Progenitor cell of endocrine pancreas (in vitro differentiated cells): ENCODE data around the gene F10. TPM values are rescaled to one million over a fixed set of nuclear protein-coding genes. Genes with fewer than 3 reads are reported as not detected.

Experiments used
- DNase-seq: peaks from one replicate; pipeline ENCODE4 v3.0.0; 2021; ENCODE audit warnings: low spot score; ENCODE audit not compliant: unreplicated experiment
- H3K27ac Mint-ChIP-seq: 2 replicates; pipeline ENCODE4 v1.8.0; 2021; ENCODE audit warnings: mild to moderate bottlenecking, moderate library complexity, mixed read lengths
- H3K27me3 Mint-ChIP-seq: 2 replicates; pipeline ENCODE4 v1.8.0; 2021; ENCODE audit warnings: mixed read lengths
- H3K36me3 Mint-ChIP-seq: 2 replicates; pipeline ENCODE4 v1.8.0; 2022; ENCODE audit warnings: mixed read lengths; ENCODE audit not compliant: insufficient read depth
- H3K4me1 Mint-ChIP-seq: 2 replicates; pipeline ENCODE4 v1.8.0; 2021; ENCODE audit warnings: low read depth, mixed read lengths
- H3K4me3 Mint-ChIP-seq: 2 replicates; pipeline ENCODE4 v1.8.0; 2021; ENCODE audit warnings: low read depth, mild to moderate bottlenecking, moderate library complexity, mixed read lengths
- H3K9me3 Mint-ChIP-seq: 2 replicates; pipeline ENCODE4 v1.8.0; 2021; ENCODE audit warnings: low read depth, mixed read lengths
- total RNA-seq: library from RNA; stranded (reverse); gene quantifications from 2 replicates; pipeline ENCODE4 v1.2.1, GENCODE V29; 2021
- TF ChIP-seq, protein P1 (sequence below): fragments of 200-600 bp; sonication (generic); IDR thresholded peaks from one replicate; pipeline ENCODE4 v1.5.0; 2021; ENCODE audit warnings: antibody characterized with exemption, mild to moderate bottlenecking; ENCODE audit not compliant: unreplicated experiment

F10 gene
- total RNA-seq, 1 donor from 2014 or later: 30.2 TPM

- no peaks in the 10 kb centered on the region for H3K9me3 Mint-ChIP-seq
- H3K27me3 Mint-ChIP-seq: no peaks in the 10 kb centered on the region
- no peak for DNase-seq
- no peak overlapping the region for H3K4me3 Mint-ChIP-seq
- H3K36me3 Mint-ChIP-seq: peaks cover 11% of the 10 kb centered on the region
- no peak overlapping the region for H3K27ac Mint-ChIP-seq
- TF ChIP-seq, protein P1, sequence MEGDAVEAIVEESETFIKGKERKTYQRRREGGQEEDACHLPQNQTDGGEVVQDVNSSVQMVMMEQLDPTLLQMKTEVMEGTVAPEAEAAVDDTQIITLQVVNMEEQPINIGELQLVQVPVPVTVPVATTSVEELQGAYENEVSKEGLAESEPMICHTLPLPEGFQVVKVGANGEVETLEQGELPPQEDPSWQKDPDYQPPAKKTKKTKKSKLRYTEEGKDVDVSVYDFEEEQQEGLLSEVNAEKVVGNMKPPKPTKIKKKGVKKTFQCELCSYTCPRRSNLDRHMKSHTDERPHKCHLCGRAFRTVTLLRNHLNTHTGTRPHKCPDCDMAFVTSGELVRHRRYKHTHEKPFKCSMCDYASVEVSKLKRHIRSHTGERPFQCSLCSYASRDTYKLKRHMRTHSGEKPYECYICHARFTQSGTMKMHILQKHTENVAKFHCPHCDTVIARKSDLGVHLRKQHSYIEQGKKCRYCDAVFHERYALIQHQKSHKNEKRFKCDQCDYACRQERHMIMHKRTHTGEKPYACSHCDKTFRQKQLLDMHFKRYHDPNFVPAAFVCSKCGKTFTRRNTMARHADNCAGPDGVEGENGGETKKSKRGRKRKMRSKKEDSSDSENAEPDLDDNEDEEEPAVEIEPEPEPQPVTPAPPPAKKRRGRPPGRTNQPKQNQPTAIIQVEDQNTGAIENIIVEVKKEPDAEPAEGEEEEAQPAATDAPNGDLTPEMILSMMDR: no peak
- no peaks in the 10 kb centered on the region for H3K4me1 Mint-ChIP-seq
Measured at GRCh38 chr13:113090806-113091205, 31.8 kb upstream of the F10 start.

DNA sequence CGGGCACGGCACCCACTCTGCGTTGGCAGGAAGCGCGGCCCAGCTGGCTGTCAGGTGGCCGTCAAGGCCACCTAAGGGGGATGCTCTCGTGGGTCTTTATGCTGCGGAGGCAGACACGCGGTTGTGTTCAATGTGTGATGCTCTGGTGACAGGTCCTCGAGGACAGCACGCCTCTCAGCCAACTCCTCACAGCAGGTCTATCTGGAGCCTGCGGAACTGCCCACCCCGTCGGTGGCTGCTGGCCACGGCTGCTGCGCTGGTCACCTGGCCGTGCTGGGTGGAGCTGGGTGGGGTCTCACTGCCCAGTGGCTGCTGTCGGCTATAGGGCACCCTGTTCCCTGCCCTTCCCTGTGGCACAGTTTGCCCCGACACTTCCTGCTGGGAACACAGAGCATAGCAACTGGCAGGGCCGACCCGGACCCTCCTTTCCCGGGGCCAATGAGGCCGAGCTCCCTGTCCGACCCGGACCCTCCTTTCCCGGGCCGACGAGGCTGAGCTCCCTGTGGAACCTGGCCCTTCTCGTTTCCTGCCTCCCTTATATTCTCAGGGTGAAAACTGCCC, 31.3 kb upstream of the F10 start:
- Mint-ChIP-seq H3K36me3 (peaks cover 11% of the 10 kb centered on the region), H3K4me3 (no peak overlapping the region), H3K9me3 (no peaks in the 10 kb centered on the region), H3K27ac (no peak overlapping the region), H3K27me3 (no peaks in the 10 kb centered on the region), H3K4me1 (no peaks in the 10 kb centered on the region)
- DNase-seq: no peak
- TF ChIP-seq, protein P1: no peak

- H3K4me1 Mint-ChIP-seq: no peaks in the 10 kb centered on the region
- H3K4me3 Mint-ChIP-seq: no peak overlapping the region
- no peaks in the 10 kb centered on the region for H3K27me3 Mint-ChIP-seq
- H3K27ac Mint-ChIP-seq: no peak overlapping the region
- TF ChIP-seq, protein P1: no peak
- DNase-seq: no peak
- no peaks in the 10 kb centered on the region for H3K9me3 Mint-ChIP-seq
- peaks cover 11% of the 10 kb centered on the region for H3K36me3 Mint-ChIP-seq
Measured at GRCh38 chr13:113091891-113092775, 30.5 kb upstream of the F10 start.

DNA sequence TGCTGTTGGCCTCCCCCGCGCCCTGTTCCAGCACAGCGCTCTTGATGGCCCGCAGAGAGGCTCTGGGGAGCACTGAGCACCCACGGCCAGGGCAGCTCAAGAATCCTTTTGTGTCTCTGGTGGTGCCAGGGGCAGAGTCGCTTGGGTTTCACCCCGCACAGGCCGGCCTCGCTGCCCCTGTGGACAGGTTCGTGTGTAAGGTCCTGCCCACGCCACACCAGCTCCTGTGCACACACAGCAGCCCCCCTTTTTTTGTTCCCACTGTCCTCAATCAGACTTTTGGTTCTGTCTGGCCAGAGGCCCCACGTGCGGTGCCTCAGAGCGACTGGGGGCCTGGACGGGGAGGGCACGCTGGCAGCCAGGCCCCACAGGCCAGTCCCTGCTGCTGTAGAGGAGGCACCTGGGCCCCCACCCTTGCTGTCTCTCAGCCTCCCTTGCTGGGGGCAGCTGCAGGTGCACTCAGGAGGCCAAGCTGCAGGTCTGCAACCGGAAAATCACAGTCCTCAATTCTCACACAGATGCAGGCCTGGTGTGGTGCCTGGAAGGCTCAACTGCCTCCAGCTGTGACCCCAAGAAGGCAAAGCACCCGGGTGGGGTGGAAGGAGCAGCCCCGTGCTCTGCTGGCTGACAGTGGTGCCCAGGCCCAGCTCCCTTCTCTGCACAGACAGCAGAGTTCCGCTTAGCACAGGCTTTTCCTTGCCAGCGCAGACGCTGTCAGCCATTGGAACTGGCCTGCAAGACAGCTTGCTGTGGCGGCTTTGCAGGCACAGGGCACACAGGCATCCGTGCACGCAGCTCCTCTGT, 29.6 kb upstream of the F10 start:
- no peak for DNase-seq
- peaks cover 11% of the 10 kb centered on the region for H3K36me3 Mint-ChIP-seq
- H3K9me3 Mint-ChIP-seq: no peaks in the 10 kb centered on the region
- H3K27me3 Mint-ChIP-seq: no peaks in the 10 kb centered on the region
- H3K4me1 Mint-ChIP-seq: no peaks in the 10 kb centered on the region
- no peak overlapping the region for H3K4me3 Mint-ChIP-seq
- H3K27ac Mint-ChIP-seq: no peak overlapping the region
- TF ChIP-seq, protein P1: no peak

- H3K36me3 Mint-ChIP-seq: peaks cover 11% of the 10 kb centered on the region
- H3K9me3 Mint-ChIP-seq: no peaks in the 10 kb centered on the region
- DNase-seq: no peak
- H3K4me3 Mint-ChIP-seq: no peak overlapping the region
- no peaks in the 10 kb centered on the region for H3K4me1 Mint-ChIP-seq
- TF ChIP-seq, protein P1: no peak
- H3K27ac Mint-ChIP-seq: no peak overlapping the region
- H3K27me3 Mint-ChIP-seq: no peaks in the 10 kb centered on the region
Measured at GRCh38 chr13:113093580-113094409, 28.8 kb upstream of the F10 start.
